ENCODE results near the gene MPZL2.
A peak's percentile ranks its signal among the peaks of the same experiment; 100 is the strongest.
"Not testable (repeated sequence)": the region's sequence is repeated elsewhere in the genome, so short reads cannot be mapped to it uniquely, and the experiment has no call there.

The MPZL2 gene
- 0.12 to 1.4 (median 0.71) reads per million in 4 donors for total RNA-seq

GRCh38 chr11:118263695-118264568, at the start of gene MPZL2:
Gene MPZL2, minus strand, starts transcription at chr11:118264297. Its CDS starts 144 bp downstream, at chr11:118264153.
- DNase-seq, result peak in 1 of 5 donors; percentile 18

DNA sequence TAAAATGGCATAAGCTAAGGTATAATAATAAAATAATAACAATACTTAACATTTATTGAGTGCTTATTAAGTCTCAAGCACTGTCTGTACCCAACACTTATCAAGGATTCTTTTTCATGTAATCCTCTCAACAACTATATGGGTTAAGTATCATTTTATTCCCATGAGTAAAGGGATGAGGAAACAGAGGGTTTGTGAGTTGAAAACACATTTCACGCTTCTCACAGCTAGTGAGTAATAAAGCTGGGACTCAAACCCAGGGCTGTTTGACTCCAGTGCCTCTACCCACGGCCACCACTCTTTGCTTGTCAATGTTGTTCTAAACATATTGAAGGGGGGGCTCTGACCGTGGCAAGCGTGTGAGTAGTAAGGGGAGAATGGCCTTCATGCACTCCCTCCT, 49.1 kb upstream of the MPZL2 start:
- no peak for DNase-seq

- no peak for DNase-seq
Measured at GRCh38 chr11:118312328-118312727, 48.2 kb upstream of the MPZL2 start.

- no peak for DNase-seq
Measured at GRCh38 chr11:118311518-118311917, 47.4 kb upstream of the MPZL2 start.

GRCh38 chr11:118310781-118311485, 46.8 kb upstream of the MPZL2 start:
- no peak for DNase-seq

DNA sequence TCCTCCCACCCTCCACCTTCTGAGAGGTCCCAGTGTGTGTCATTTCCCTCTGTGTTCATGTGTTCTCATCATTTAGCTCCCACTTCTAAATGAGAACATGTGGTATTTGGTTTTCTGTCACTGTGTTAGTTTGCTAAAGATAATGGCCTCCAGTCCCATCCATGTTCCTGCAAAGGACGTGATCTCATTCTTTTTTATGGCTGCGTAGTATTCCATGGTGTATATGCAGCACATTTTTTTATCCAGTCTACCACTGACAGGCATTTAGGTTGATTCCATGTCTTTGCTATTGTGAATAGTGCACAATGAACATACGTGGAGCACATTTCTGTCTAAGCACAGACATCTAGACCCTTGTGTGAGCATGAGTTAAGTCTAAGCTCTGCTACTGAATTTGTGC, 46.2 kb upstream of the MPZL2 start:
- no peak for DNase-seq

DNA sequence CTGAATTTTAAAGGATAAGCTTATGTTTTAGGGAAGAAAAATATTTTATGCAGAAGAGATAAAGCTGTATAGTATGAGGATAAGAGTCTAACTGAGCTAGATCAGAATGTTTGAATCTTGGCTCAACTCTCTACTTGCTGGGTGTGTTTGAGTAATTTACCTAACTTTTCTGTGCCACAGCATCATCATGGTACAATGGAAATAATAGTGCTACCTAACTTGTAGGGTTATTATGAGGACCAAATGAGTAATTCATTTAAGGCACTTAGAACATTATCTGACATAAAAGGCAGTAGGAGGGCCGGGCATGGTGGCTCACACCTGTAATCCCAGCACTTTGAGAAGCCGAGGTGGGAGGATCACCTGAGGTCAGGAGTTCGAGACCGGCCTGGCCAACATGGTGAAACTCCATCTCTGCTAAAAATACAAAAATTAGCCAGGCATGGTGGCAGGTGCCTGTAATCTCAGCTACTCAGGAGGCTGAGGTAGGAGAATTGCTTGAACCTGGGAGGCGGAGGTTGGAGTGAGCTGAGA, 45.0 kb upstream of the MPZL2 start:
- DNase-seq, result not testable (repeated sequence)

DNA sequence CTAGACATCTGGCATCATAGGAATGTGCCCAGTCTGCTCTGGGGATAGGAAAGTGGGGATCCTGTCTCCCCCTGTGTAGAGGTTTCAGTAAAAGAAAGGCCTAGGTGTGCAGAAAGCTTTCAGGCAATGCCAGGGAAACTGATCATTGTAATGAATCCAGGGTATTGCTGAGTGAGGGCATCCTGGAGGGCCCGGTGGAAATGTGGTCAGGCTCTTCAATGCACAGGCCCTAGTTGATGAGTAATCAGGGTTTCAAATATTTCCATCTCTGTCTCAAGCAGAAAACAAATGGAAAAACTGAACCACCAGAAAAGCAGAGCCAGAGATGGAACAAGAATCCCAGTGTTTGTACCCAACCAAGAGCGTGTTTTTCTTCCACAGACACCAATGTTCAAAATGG, 42.5 kb upstream of the MPZL2 start:
- DNase-seq, result peak in 2 of 5 donors; percentile 28 to 53

GRCh38 chr11:118305726-118306125, 41.6 kb upstream of the MPZL2 start:
- DNase-seq, result peak in 3 of 5 donors; percentile 31 to 71 (median 42)

GRCh38 chr11:118304568-118305248, 40.6 kb upstream of the MPZL2 start, which contains the start of gene CD3E:
Gene CD3E, plus strand, starts transcription at chr11:118304730. Its CDS starts 223 bp downstream, at chr11:118304953.
- DNase-seq, result peak in 4 of 5 donors; percentile 42 to 85 (median 52)

DNA sequence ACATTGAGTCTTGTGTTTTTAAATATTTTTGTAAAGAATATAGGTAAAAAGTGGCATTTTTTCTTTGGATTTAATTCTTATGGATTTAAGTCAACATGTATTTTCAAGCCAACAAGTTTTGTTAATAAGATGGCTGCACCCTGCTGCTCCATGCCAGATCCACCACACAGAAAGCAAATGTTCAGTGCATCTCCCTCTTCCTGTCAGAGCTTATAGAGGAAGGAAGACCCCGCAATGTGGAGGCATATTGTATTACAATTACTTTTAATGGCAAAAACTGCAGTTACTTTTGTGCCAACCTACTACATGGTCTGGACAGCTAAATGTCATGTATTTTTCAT, 40.1 kb upstream of the MPZL2 start:
- no peak for DNase-seq

DNA sequence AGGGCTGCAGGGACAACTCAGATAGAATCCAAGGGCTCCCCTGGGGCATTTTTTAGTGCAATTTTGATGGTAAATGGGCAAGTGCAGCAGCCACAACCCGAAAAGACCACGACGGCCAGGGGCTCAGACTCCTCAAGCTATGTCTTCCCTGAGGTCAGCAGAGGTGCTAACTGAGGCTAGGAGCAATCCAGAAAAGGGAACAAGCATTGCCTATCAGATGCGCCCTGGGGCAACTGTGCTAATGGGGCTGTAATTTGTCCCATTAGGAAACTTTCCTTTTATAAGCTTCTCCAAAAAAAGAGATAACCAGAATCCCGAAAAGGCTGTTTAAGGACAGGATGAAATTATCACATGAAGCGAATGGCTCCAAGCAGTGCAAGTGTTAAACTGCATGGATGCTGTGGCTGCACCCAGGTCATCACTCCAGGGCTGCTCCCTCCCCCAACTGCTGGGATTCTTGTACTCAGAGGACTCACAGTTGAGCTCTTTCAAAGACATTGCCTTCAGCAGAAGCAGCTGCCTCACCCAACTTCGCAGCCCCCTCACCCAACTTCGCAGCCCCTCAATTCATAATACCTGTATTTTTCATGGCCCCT, 37.6 kb upstream of the MPZL2 start:
- no peak for DNase-seq

DNA sequence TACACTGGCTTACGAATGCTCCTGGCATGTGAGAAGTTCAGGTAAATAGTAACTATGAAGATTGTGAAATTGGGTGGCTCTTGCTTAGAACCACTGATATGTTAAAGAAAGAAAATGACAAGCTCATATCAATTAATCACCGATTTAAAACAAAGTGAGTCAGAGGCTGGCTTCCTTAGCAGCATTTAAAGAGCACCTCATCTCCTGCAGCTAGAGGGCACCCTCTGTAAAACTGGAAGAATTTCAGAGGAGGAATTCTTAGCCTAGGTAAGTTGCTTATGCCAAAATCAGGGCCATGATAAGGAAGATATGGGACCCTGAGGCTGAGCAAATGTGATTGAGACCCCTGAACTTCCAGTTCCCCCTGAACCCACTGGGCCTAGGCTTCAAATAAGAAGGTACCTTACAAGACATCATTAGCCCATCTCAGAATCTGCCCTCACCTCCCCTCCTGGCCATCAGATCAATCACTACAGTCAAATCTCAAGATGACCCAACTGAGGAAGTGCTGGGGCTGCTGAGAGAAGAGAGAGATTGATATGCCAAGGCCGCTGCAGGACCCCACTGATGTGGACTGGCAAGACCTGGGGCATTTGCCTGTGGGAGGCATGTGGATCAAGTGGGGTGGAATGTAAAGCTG, 31.8 kb upstream of the MPZL2 start:
- DNase-seq, result peak in 1 of 5 donors; percentile 63

DNA sequence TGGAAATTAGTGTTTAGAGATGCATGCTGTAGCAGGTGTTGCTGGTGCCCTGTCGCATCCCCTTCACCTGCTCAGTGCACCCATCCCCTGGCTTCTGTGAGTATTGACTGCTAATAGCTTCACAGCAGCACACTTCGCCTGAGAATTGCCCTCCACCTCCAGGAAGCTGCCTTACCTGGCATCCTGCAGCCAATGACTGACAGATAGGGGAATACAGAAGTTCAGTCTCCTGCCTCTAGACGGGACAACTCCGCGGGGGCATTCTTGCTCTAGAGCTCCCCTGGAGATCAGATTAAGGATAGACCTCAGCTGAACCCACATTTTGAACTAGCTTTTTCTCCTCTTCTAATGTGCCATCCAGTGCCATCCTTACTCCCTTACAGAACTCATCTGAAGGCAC, 31.1 kb upstream of the MPZL2 start:
- no peak for DNase-seq

GRCh38 chr11:118294053-118294452, 30.0 kb upstream of the MPZL2 start:
- no peak for DNase-seq

- DNase-seq, result no peak
Measured at GRCh38 chr11:118291477-118292135, 27.5 kb upstream of the MPZL2 start.

- peak in 3 of 5 donors; percentile 22 to 68 (median 25) for DNase-seq
Measured at GRCh38 chr11:118290923-118291322, 26.8 kb upstream of the MPZL2 start.

- DNase-seq, result no peak
Measured at GRCh38 chr11:118289401-118289800, 25.3 kb upstream of the MPZL2 start.

GRCh38 chr11:118287006-118287405, 22.9 kb upstream of the MPZL2 start:
- DNase-seq, result no peak

- DNase-seq, result no peak
Measured at GRCh38 chr11:118286545-118286944, 22.4 kb upstream of the MPZL2 start.

- DNase-seq, result no peak
Measured at GRCh38 chr11:118283756-118284350, 19.8 kb upstream of the MPZL2 start.

Measured in T-helper 1 cell (primary cell).